HCT116 (cell line): ENCODE measurements around the gene ZNF804A. TPM values are rescaled to one million over a fixed set of nuclear protein-coding genes. Genes with fewer than 3 reads are reported as not detected.

Experiments used
- ATAC-seq: fragments of 200-7000 bp; cut with Tn5 transposase; 2 replicates; pipeline ENCODE4 v1.9.1; 2020; ENCODE audit warnings: mild to moderate bottlenecking, moderate library complexity
- BruUV-seq: library from RNA; stranded (reverse); fragments of 400-500 nt; replicated peaks from 2 replicates; lab custom pipeline; 2021; lab: Mats Ljungman, UMichigan
- CTCF ChIA-PET: fragments of 300-600 bp; sonication (Branson Sonifier 250); formaldehyde crosslinking; loops from one replicate; lab custom pipeline; 2021; ENCODE audit warnings: antibody characterized with exemption; lab: Charles Lee
- POLR2A ChIA-PET: fragments of 300-600, 350-600 bp; sonication (Branson Sonifier 250); formaldehyde crosslinking; loops from one replicate; lab custom pipeline; 2021; ENCODE audit warnings: antibody characterized with exemption; lab: Charles Lee
- RAD21 ChIA-PET, 2 experiments: fragments of 300-600 bp; sonication (Branson Sonifier 250); formaldehyde crosslinking; loops; one replicate each; lab custom pipeline; 2023; ENCODE audit warnings: low total read pairs in 2 of 2; ENCODE audit not compliant: uncharacterized antibody in 2 of 2, unreplicated experiment in 2 of 2, low non-redundant PET in 1 of 2; lab: Charles Lee
- DNase-seq: peaks from one replicate; pipeline ENCODE4 v3.0.0-alpha.2; 2010; ENCODE audit warnings: low read depth, low spot score
- H2AFZ ChIP-seq: fragments of 200-600 bp; shearing (Covaris generic), sonication (generic); 2 replicates; pipeline ENCODE4 v1.6.1; 2017; ENCODE audit warnings: low read depth, mixed run types, mixed read lengths, antibody characterized with exemption, low read length; ENCODE audit not compliant: poor library complexity, severe bottlenecking
- H3K27ac ChIP-seq: 2 replicates; pipeline ENCODE4 v1.5.1; 2012; ENCODE audit warnings: low read depth, low read length
- H3K27me3 ChIP-seq: fragments of 200-600 bp; sonication (generic); 2 replicates; pipeline ENCODE4 v1.6.1; 2016; ENCODE audit warnings: mixed run types, low read length, mixed read lengths; ENCODE audit not compliant: insufficient read depth
- H3K36me3 ChIP-seq, 2 experiments: fragments of 200-500 bp in 1 of 2; fragments of 200-600 bp in 1 of 2; sonication (Bioruptor generic) in 1 of 2; sonication (generic) in 1 of 2; 2 replicates each; pipeline versions ENCODE4 v1.5.1 to v1.6.1; 2014 to 2016; ENCODE audit warnings: low read length in 2 of 2, inconsistent platforms in 1 of 2, mixed read lengths in 1 of 2, mixed run types in 1 of 2; ENCODE audit not compliant: insufficient read depth in 2 of 2, control insufficient read depth in 1 of 2
- H3K4me1 ChIP-seq, 2 experiments: fragments of 200-600 bp in 1 of 2; sonication (generic) in 1 of 2; 2 replicates each; pipeline versions ENCODE4 v1.5.1 to v1.6.1; 2012 to 2017; ENCODE audit warnings: low read length in 2 of 2, inconsistent platforms in 1 of 2, mild to moderate bottlenecking in 1 of 2, mixed read lengths in 1 of 2, mixed run types in 1 of 2, moderate library complexity in 1 of 2; ENCODE audit not compliant: insufficient read depth in 2 of 2, control insufficient read depth in 1 of 2
- H3K4me2 ChIP-seq: fragments of 200-600 bp; sonication (generic); 2 replicates; pipeline ENCODE4 v1.6.1; 2017; ENCODE audit warnings: mixed run types, low read length, mixed read lengths
- H3K4me3 ChIP-seq, 2 experiments: fragments of 200-600 bp in 1 of 2; sonication (generic) in 1 of 2; replicated peaks in 1 of 2; 2 replicates each; pipeline ENCODE4 v1.5.1; 2011 to 2016; ENCODE audit warnings: low read length in 2 of 2, control low read depth in 1 of 2, low read depth in 1 of 2, mild to moderate bottlenecking in 1 of 2, mixed read lengths in 1 of 2, mixed run types in 1 of 2
- H3K79me2 ChIP-seq: fragments of 200-600 bp; sonication (generic); 2 replicates; pipeline ENCODE4 v1.6.1; 2017; ENCODE audit warnings: mild to moderate bottlenecking, mixed run types, low read length, moderate library complexity, mixed read lengths; ENCODE audit not compliant: insufficient read depth
- H3K9ac ChIP-seq: fragments of 200-600 bp; sonication (generic); 2 replicates; pipeline ENCODE4 v1.6.1; 2016; ENCODE audit warnings: low read length, mixed read lengths
- H3K9me2 ChIP-seq: fragments of 200-600 bp; sonication (generic), shearing (Covaris generic); 2 replicates; pipeline ENCODE4 v1.6.1; 2017; ENCODE audit warnings: mixed run types, mild to moderate bottlenecking, moderate library complexity; ENCODE audit not compliant: insufficient read depth
- H3K9me3 ChIP-seq, 2 experiments: fragments of 200-500 bp in 1 of 2; fragments of 200-600 bp in 1 of 2; sonication (Bioruptor generic) in 1 of 2; sonication (generic) in 1 of 2; 2 replicates each; pipeline ENCODE4 v1.6.1; 2014 to 2017; ENCODE audit warnings: low read length in 2 of 2, mixed read lengths in 2 of 2, inconsistent platforms in 1 of 2, low read depth in 1 of 2, mild to moderate bottlenecking in 1 of 2, mixed run types in 1 of 2, moderate library complexity in 1 of 2; ENCODE audit not compliant: control insufficient read depth in 1 of 2, insufficient read depth in 1 of 2
- H4K20me1 ChIP-seq: fragments of 200-600 bp; sonication (generic), shearing (Covaris generic); 2 replicates; pipeline ENCODE4 v1.6.1; 2017; ENCODE audit warnings: mixed run types, mild to moderate bottlenecking, moderate library complexity; ENCODE audit not compliant: insufficient read depth
- CEBPB ChIP-seq: IDR thresholded peaks from 2 replicates; pipeline ENCODE4 v1.6.1; 2012; ENCODE audit warnings: low read depth
- EGR1 ChIP-seq: IDR thresholded peaks from 2 replicates; pipeline ENCODE4 v1.6.1; 2012; ENCODE audit warnings: low read depth
- ELF1 ChIP-seq: IDR thresholded peaks from 2 replicates; pipeline ENCODE4 v1.6.1; 2012; ENCODE audit warnings: low read depth, borderline replicate concordance
- JUND ChIP-seq: IDR thresholded peaks from 2 replicates; pipeline ENCODE4 v1.6.1; 2012
- POLR2A ChIP-seq: IDR thresholded peaks from 2 replicates; pipeline ENCODE4 v1.7.0; 2011; ENCODE audit warnings: borderline replicate concordance; ENCODE audit not compliant: insufficient read depth, insufficient read length; ENCODE audit errors: extremely low read depth
- SIN3A ChIP-seq: IDR thresholded peaks from 2 replicates; pipeline ENCODE4 v1.6.1; 2012; ENCODE audit warnings: low read depth
- SP1 ChIP-seq: IDR thresholded peaks from 2 replicates; pipeline ENCODE4 v1.6.1; 2012; ENCODE audit warnings: low read depth
- TCF7L2 ChIP-seq: IDR thresholded peaks from 2 replicates; pipeline ENCODE4 v1.7.0; 2011; ENCODE audit warnings: borderline replicate concordance, inconsistent platforms; ENCODE audit not compliant: insufficient read depth, insufficient read length; ENCODE audit errors: extremely low read depth
- YY1 ChIP-seq: IDR thresholded peaks from 2 replicates; pipeline ENCODE4 v1.6.1; 2011; ENCODE audit warnings: low read length, low read depth, moderate library complexity, mild to moderate bottlenecking; ENCODE audit not compliant: insufficient replicate concordance; ENCODE audit errors: extremely low read depth
- ZFX ChIP-seq: fragments of 450-650 bp; IDR thresholded peaks from 2 replicates; pipeline ENCODE4 v1.6.1; 2017
- intact Hi-C: fragments of 100-400 bp; cut with micrococcal nuclease; formaldehyde crosslinking; loops from 2 replicates; pipeline ENCODE4 v1.10.0; 2022
- total RNA-seq: library from RNA; stranded (reverse); gene quantifications from one replicate; pipeline ENCODE4 v1.2.1, GENCODE V29; 2021; ENCODE audit not compliant: unreplicated experiment
- TF ChIP-seq, protein P1 (sequence below): IDR thresholded peaks from 2 replicates; pipeline ENCODE4 v1.6.1; 2012
- TF ChIP-seq, protein P2 (sequence below), 3 experiments: fragments of 200-600 bp in 1 of 3; sonication (generic) in 1 of 3; IDR thresholded peaks in 2 of 3; conservative IDR thresholded peaks in 1 of 3; 2 replicates each; pipeline ENCODE4 v1.5.1; 2012 to 2017; ENCODE audit warnings: low read depth in 2 of 3, low read length in 2 of 3, antibody characterized with exemption in 1 of 3, borderline replicate concordance in 1 of 3, control low read depth in 1 of 3, mild to moderate bottlenecking in 1 of 3, mixed read lengths in 1 of 3, mixed run types in 1 of 3, moderate library complexity in 1 of 3; ENCODE audit not compliant: insufficient read depth in 1 of 3
- TF ChIP-seq, protein P3 (sequence below): IDR thresholded peaks from 2 replicates; pipeline ENCODE4 v1.6.1; 2012
- TF ChIP-seq, protein P4 (sequence below): IDR thresholded peaks from 2 replicates; pipeline ENCODE4 v1.6.1; 2011; ENCODE audit warnings: mild to moderate bottlenecking, low read length, moderate library complexity; ENCODE audit not compliant: insufficient replicate concordance; ENCODE audit errors: extremely low read depth

The ZNF804A gene
- total RNA-seq, 1 experiment from 2014 or later: 0.61 TPM

DNA sequence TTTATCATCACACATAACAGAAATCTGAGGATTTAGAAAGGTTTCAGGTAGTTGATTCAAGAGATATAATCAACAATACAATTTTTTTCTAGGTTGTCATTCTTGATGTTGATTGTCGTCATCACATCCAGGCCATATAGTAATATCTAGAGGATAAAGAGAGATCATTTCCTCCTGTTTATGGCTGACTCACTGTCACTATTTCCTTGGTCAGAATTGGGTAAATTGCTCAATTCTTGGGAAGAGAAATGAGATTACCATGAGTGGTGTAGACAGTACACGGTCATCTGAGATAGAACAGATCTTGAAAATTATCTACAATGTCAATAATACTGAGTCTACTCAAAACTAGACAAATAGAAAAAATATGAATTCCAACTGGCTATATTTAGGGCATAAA, 78.8 kb downstream of the ZNF804A start (continued):
- TF ChIP-seq CEBPB: no peak
- TF ChIP-seq ELF1: no peak

- H3K79me2 ChIP-seq: no peaks in the 10 kb centered on the region
- no peaks in the 10 kb centered on the region for H3K36me3 ChIP-seq
- intact Hi-C loops: no loop called here
- RAD21 ChIA-PET: no interaction called here
- H3K9me2 ChIP-seq: 0 out of 2 replicates have a peak, but pooled peaks cover 5% of the 10 kb centered on the region
- no peaks in the 10 kb centered on the region for H3K4me1 ChIP-seq
- no peaks in the 10 kb centered on the region for H4K20me1 ChIP-seq
- H3K9ac ChIP-seq: no peak overlapping the region
- TF ChIP-seq SIN3A (no peak), ZFX (no peak), POLR2A (no peak), EGR1 (no peak), JUND (no peak), TCF7L2 (no peak), YY1 (no peak), CEBPB (no peak), SP1 (no peak), ELF1 (no peak)
- TF ChIP-seq, protein P1, sequence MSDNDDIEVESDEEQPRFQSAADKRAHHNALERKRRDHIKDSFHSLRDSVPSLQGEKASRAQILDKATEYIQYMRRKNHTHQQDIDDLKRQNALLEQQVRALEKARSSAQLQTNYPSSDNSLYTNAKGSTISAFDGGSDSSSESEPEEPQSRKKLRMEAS: no peak
- TF ChIP-seq, protein P2, sequence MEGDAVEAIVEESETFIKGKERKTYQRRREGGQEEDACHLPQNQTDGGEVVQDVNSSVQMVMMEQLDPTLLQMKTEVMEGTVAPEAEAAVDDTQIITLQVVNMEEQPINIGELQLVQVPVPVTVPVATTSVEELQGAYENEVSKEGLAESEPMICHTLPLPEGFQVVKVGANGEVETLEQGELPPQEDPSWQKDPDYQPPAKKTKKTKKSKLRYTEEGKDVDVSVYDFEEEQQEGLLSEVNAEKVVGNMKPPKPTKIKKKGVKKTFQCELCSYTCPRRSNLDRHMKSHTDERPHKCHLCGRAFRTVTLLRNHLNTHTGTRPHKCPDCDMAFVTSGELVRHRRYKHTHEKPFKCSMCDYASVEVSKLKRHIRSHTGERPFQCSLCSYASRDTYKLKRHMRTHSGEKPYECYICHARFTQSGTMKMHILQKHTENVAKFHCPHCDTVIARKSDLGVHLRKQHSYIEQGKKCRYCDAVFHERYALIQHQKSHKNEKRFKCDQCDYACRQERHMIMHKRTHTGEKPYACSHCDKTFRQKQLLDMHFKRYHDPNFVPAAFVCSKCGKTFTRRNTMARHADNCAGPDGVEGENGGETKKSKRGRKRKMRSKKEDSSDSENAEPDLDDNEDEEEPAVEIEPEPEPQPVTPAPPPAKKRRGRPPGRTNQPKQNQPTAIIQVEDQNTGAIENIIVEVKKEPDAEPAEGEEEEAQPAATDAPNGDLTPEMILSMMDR (IDR thresholded peaks at IDR 0.05 in 2 of 3, conservative IDR thresholded peaks at IDR 0.05 in 1 of 3; ENCODE audit: borderline replicate concordance in 1 of 3, insufficient read depth in 1 of 3, low read depth in 2 of 3, low read length in 2 of 3): no peak
- TF ChIP-seq, protein P3, sequence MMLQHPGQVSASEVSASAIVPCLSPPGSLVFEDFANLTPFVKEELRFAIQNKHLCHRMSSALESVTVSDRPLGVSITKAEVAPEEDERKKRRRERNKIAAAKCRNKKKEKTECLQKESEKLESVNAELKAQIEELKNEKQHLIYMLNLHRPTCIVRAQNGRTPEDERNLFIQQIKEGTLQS: no peak
- TF ChIP-seq, protein P4, sequence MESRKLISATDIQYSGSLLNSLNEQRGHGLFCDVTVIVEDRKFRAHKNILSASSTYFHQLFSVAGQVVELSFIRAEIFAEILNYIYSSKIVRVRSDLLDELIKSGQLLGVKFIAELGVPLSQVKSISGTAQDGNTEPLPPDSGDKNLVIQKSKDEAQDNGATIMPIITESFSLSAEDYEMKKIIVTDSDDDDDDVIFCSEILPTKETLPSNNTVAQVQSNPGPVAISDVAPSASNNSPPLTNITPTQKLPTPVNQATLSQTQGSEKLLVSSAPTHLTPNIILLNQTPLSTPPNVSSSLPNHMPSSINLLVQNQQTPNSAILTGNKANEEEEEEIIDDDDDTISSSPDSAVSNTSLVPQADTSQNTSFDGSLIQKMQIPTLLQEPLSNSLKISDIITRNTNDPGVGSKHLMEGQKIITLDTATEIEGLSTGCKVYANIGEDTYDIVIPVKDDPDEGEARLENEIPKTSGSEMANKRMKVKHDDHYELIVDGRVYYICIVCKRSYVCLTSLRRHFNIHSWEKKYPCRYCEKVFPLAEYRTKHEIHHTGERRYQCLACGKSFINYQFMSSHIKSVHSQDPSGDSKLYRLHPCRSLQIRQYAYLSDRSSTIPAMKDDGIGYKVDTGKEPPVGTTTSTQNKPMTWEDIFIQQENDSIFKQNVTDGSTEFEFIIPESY: no peak
- TF ChIP-seq, all 23 proteins: peak for 0
- CTCF ChIA-PET: no interaction called here
- ATAC-seq (no peak), DNase-seq (no peak)
- Histone ChIP-seq H3K27me3 (no peaks in the 10 kb centered on the region), H3K4me3 (no peak overlapping the region), H3K9me3 (peaks cover 0 to 6% of the 10 kb centered on the region in 2 experiments; a peak in 2 of 4 replicates), H2AFZ (no peak overlapping the region), H3K4me2 (no peak overlapping the region), H3K27ac (no peak overlapping the region)
- POLR2A ChIA-PET: no interaction called here
- no TSS peak for BruUV-seq
Measured at GRCh38 chr2:184679219-184680018, 81.1 kb downstream of the ZNF804A start.
